ENCODE results near the gene MCU.

Gene MCU

GRCh38 chr10:72764151-72764550 is 72.2 kb downstream of the MCU start:
- TF ChIP-seq FOXP2 (optimal IDR thresholded peaks at IDR 0.05; ENCODE audit: borderline replicate concordance, extremely low read depth, extremely low read length, insufficient read depth) (no peak), REST (IDR thresholded peaks at IDR 0.05; ENCODE audit: insufficient read depth in 1 of 2, low read depth in 2 of 2, low read length in 2 of 2) (no peak), POLR2AphosphoS5 (IDR thresholded peaks at IDR 0.05; ENCODE audit: low read depth, low read length) (no peak), TAF1 (IDR thresholded peaks at IDR 0.05; ENCODE audit: borderline replicate concordance, insufficient read depth, low read length) (no peak), SIN3A (IDR thresholded peaks at IDR 0.05; ENCODE audit: borderline replicate concordance, insufficient read depth, low read length) (no peak)

- TF ChIP-seq TAF1 (IDR thresholded peaks at IDR 0.05; ENCODE audit: borderline replicate concordance, insufficient read depth, low read length) (no peak), FOXP2 (optimal IDR thresholded peaks at IDR 0.05; ENCODE audit: borderline replicate concordance, extremely low read depth, extremely low read length, insufficient read depth) (no peak), POLR2AphosphoS5 (IDR thresholded peaks at IDR 0.05; ENCODE audit: low read depth, low read length) (no peak), SIN3A (IDR thresholded peaks at IDR 0.05; ENCODE audit: borderline replicate concordance, insufficient read depth, low read length) (no peak), REST (IDR thresholded peaks at IDR 0.05; ENCODE audit: insufficient read depth in 1 of 2, low read depth in 2 of 2, low read length in 2 of 2) (no peak)
Observed at GRCh38 chr10:72765051-72765745, 73.3 kb downstream of the MCU start.

- TF ChIP-seq POLR2AphosphoS5 (IDR thresholded peaks at IDR 0.05; ENCODE audit: low read depth, low read length) = no peak
- no peak for TF ChIP-seq SIN3A (IDR thresholded peaks at IDR 0.05; ENCODE audit: borderline replicate concordance, insufficient read depth, low read length)
- TF ChIP-seq TAF1 (IDR thresholded peaks at IDR 0.05; ENCODE audit: borderline replicate concordance, insufficient read depth, low read length) = no peak
- TF ChIP-seq REST (IDR thresholded peaks at IDR 0.05; ENCODE audit: insufficient read depth in 1 of 2, low read depth in 2 of 2, low read length in 2 of 2) = no peak
- TF ChIP-seq FOXP2 (optimal IDR thresholded peaks at IDR 0.05; ENCODE audit: borderline replicate concordance, extremely low read depth, extremely low read length, insufficient read depth) = no peak
Observed at GRCh38 chr10:72772031-72772430, 80.1 kb downstream of the MCU start.

GRCh38 chr10:72779874-72780273 is 87.9 kb downstream of the MCU start:
- TF ChIP-seq TAF1 (IDR thresholded peaks at IDR 0.05; ENCODE audit: borderline replicate concordance, insufficient read depth, low read length) (no peak), REST (IDR thresholded peaks at IDR 0.05; ENCODE audit: insufficient read depth in 1 of 2, low read depth in 2 of 2, low read length in 2 of 2) (no peak), POLR2AphosphoS5 (IDR thresholded peaks at IDR 0.05; ENCODE audit: low read depth, low read length) (no peak), SIN3A (IDR thresholded peaks at IDR 0.05; ENCODE audit: borderline replicate concordance, insufficient read depth, low read length) (no peak), FOXP2 (optimal IDR thresholded peaks at IDR 0.05; ENCODE audit: borderline replicate concordance, extremely low read depth, extremely low read length, insufficient read depth) (no peak)

Measured in PFSK-1 (cell line).